Brain microvascular endothelial cell (primary cell): ENCODE results near the gene INTS4.
"Not testable (repeated sequence)": the region's sequence is repeated elsewhere in the genome, so short reads cannot be mapped to it uniquely, and the experiment has no call there.

Experiments used
- DNase-seq: peaks from one replicate; pipeline ENCODE4 v3.0.0-alpha.2; 2020
- H3K27ac ChIP-seq: fragments of 250-450 bp; sonication (Bioruptor Pico); 2 replicates; pipeline ENCODE4 v1.5.1; 2020; ENCODE audit warnings: mild to moderate bottlenecking, moderate library complexity
- H3K27me3 ChIP-seq: fragments of 250-450 bp; sonication (Bioruptor Pico); replicated peaks from 2 replicates; pipeline ENCODE4 v1.5.1; 2020; ENCODE audit warnings: mild to moderate bottlenecking
- H3K36me3 ChIP-seq: fragments of 250-450 bp; sonication (Bioruptor Pico); replicated peaks from 2 replicates; pipeline ENCODE4 v1.5.1; 2020; ENCODE audit warnings: mild to moderate bottlenecking
- H3K4me3 ChIP-seq: 2 replicates; pipeline ENCODE4 v1.5.1; 2011; ENCODE audit warnings: low read depth, mild to moderate bottlenecking, control low read depth, low read length, moderate library complexity
- CTCF ChIP-seq: IDR thresholded peaks from 2 replicates; pipeline ENCODE4 v1.5.1; 2011; ENCODE audit warnings: low read depth, mild to moderate bottlenecking, moderate library complexity, low read length, control low read depth, inconsistent platforms; ENCODE audit errors: missing control alignments
- in situ Hi-C: cut with HindIII; loops from 2 replicates; pipeline ENCODE4 v1.10.0; 2017; ENCODE audit warnings: low sequenced_read_pairs, low pct_ligation_motif_present

The INTS4 gene

DNA sequence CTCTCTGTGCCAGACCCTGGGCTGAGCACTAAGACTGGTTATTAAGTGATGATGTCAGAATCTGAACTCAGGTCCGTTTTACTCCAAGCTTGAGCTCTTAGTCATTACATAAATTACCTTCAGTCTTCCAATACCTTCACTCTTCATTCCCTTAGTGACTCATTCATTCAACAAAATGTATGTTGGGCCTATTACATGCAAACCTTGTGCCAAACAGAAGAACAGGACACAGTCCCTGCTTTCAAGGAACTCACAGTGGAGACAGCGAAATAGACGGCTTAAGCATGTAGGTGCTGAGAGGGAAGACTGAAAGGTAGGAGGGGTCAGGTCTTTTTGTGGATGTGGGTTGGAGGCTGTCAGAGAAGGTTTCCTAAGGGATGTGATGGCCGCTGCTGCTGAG is 25.3 kb upstream of the INTS4 start:
- no peak overlapping the region for H3K27ac ChIP-seq
- no peak for TF ChIP-seq CTCF
- no peak for DNase-seq

GRCh38 chr11:78015878-78016277 is 21.4 kb upstream of the INTS4 start:
- in situ Hi-C loops: no loop called here
- no peaks in the 10 kb centered on the region for H3K27me3 ChIP-seq
- TF ChIP-seq CTCF: no peak
- no peak overlapping the region for H3K27ac ChIP-seq
- no peak overlapping the region for H3K4me3 ChIP-seq
- no peak for DNase-seq
- H3K36me3 ChIP-seq: no peaks in the 10 kb centered on the region

More for the DNA sequence above, 25.3 kb upstream of the INTS4 start:
- in situ Hi-C loops: no loop called here
- no peak overlapping the region for H3K4me3 ChIP-seq
- H3K36me3 ChIP-seq: no peaks in the 10 kb centered on the region
- no peaks in the 10 kb centered on the region for H3K27me3 ChIP-seq

- H3K36me3 ChIP-seq, H3K4me3 ChIP-seq, H3K27me3 ChIP-seq, in situ Hi-C loops, H3K27ac ChIP-seq, DNase-seq: not testable (repeated sequence)
Measured at GRCh38 chr11:78014937-78015520, 20.6 kb upstream of the INTS4 start.

DNA sequence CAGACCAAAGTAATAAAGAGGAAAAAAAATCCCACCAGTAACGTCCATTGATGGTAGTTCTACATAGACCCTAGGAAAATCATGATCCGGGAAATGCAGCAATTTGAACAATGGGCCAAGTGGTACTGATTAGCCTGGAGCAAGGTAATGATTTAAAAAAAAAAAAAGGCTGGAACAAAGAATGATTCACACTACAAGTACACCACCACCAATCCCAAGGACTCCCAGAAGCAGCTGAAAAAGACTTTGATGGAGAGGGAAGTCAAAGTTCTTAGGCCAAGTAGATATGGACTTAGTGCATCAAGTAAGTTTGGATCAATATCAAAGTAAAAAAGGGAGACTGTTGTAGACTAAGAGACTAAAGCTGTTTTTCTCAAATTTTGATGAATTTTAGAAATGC is 16.8 kb upstream of the INTS4 start:
- Histone ChIP-seq H3K4me3 (no peak overlapping the region), H3K36me3 (no peaks in the 10 kb centered on the region), H3K27ac (no peak overlapping the region), H3K27me3 (no peaks in the 10 kb centered on the region)
- in situ Hi-C loops: no loop called here
- TF ChIP-seq CTCF: no peak
- DNase-seq: no peak

DNA sequence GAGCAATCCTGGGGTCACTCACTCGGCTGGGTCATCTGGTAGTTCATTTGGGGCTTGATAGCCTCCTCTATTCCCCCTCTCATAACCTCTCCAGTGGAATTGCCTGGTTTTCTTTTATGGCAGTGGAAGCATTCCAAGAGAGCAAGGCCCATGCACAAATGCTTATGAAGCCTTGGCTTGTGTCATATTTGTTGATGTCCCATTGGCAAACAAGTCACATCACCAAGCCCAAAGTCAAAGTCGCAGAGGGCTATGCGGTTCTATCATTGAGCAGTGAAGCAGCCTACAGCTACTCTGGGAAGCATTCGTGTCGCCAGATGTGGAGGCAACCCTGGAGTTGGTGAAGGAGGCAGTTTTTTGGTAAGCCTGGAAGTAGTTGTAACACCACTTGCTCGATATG is 16.3 kb upstream of the INTS4 start:
- in situ Hi-C loops: no loop called here
- H3K27me3 ChIP-seq: no peaks in the 10 kb centered on the region
- no peak overlapping the region for H3K4me3 ChIP-seq
- TF ChIP-seq CTCF: no peak
- no peak for DNase-seq
- H3K27ac ChIP-seq: no peak overlapping the region
- no peaks in the 10 kb centered on the region for H3K36me3 ChIP-seq

- no peak for DNase-seq
- in situ Hi-C loops: no loop called here
- no peak overlapping the region for H3K27ac ChIP-seq
- H3K4me3 ChIP-seq: no peak overlapping the region
- TF ChIP-seq CTCF: no peak
- H3K27me3 ChIP-seq: no peaks in the 10 kb centered on the region
- H3K36me3 ChIP-seq: no peaks in the 10 kb centered on the region
Measured at GRCh38 chr11:78010304-78010703, 15.8 kb upstream of the INTS4 start.
